Muscle layer of duodenum (tissue), 2 donors: Measurements from ENCODE around the gene SPG11.

Experiments used
- H3K27ac ChIP-seq: one replicate; pipeline ENCODE4 v1.7.0; 2013; ENCODE audit warnings: mild to moderate bottlenecking, low read length
- H3K27me3 ChIP-seq: one replicate; pipeline ENCODE4 v1.7.0; 2013; ENCODE audit warnings: low read depth, mild to moderate bottlenecking, control low read depth, low read length
- H3K36me3 ChIP-seq, 2 donors: one replicate each; pipeline ENCODE4 v1.7.0; 2013; ENCODE audit warnings: low read length in 2 of 2, control low read depth in 1 of 2, mild to moderate bottlenecking in 1 of 2; ENCODE audit not compliant: insufficient read depth in 2 of 2, control insufficient read depth in 1 of 2
- H3K4me1 ChIP-seq, 2 donors: one replicate each; pipeline ENCODE4 v1.7.0; 2013; ENCODE audit warnings: low read length in 2 of 2, mild to moderate bottlenecking in 2 of 2, control low read depth in 1 of 2, moderate library complexity in 1 of 2; ENCODE audit not compliant: insufficient read depth in 2 of 2, control insufficient read depth in 1 of 2
- H3K4me3 ChIP-seq, 2 donors: one replicate each; pipeline ENCODE4 v1.7.0; 2013; ENCODE audit warnings: low read length in 2 of 2, low read depth in 1 of 2, mild to moderate bottlenecking in 1 of 2
- H3K9me3 ChIP-seq, 2 donors: one replicate each; pipeline ENCODE4 v1.7.0; 2013; ENCODE audit warnings: low read length in 2 of 2, control low read depth in 1 of 2, mild to moderate bottlenecking in 1 of 2; ENCODE audit not compliant: control insufficient read depth in 1 of 2
- donor health status: healthy.

SPG11 gene

GRCh38 chr15:44603126-44603525 is 60.3 kb downstream of the SPG11 start:
- no peak overlapping the region for H3K27ac ChIP-seq
- peaks cover 48 to 56% of the 10 kb centered on the region in 2 donors for H3K36me3 ChIP-seq
- no peaks in the 10 kb centered on the region for H3K27me3 ChIP-seq

GRCh38 chr15:44598892-44599291 is 64.6 kb downstream of the SPG11 start:
- H3K36me3 ChIP-seq: peaks cover 44 to 70% of the 10 kb centered on the region in 2 donors
- no peaks in the 10 kb centered on the region for H3K27me3 ChIP-seq
- no peak overlapping the region for H3K4me3 ChIP-seq
- no peaks in the 10 kb centered on the region for H3K4me1 ChIP-seq
- H3K9me3 ChIP-seq: no peaks in the 10 kb centered on the region
- no peak overlapping the region for H3K27ac ChIP-seq

More at GRCh38 chr15:44603126-44603525, 60.3 kb downstream of the SPG11 start:
- H3K9me3 ChIP-seq: no peaks in the 10 kb centered on the region
- H3K4me3 ChIP-seq: no peak overlapping the region
- H3K4me1 ChIP-seq: no peaks in the 10 kb centered on the region

- Histone ChIP-seq H3K4me1 (no peaks in the 10 kb centered on the region), H3K27ac (no peak overlapping the region), H3K36me3 (peaks cover 43 to 71% of the 10 kb centered on the region in 2 donors), H3K4me3 (no peak overlapping the region), H3K9me3 (no peaks in the 10 kb centered on the region), H3K27me3 (no peaks in the 10 kb centered on the region)
Measured at GRCh38 chr15:44598066-44598465, 65.4 kb downstream of the SPG11 start.

- Histone ChIP-seq H3K9me3 (no peaks in the 10 kb centered on the region), H3K27ac (no peak overlapping the region), H3K27me3 (no peaks in the 10 kb centered on the region), H3K4me3 (no peak overlapping the region), H3K4me1 (no peaks in the 10 kb centered on the region), H3K36me3 (peaks cover 41 to 78% of the 10 kb centered on the region in 2 donors)
Measured at GRCh38 chr15:44596511-44597010, 66.9 kb downstream of the SPG11 start.

GRCh38 chr15:44595656-44596510 is 67.6 kb downstream of the SPG11 start:
- H3K36me3 ChIP-seq: peaks cover 46 to 81% of the 10 kb centered on the region in 2 donors
- H3K27ac ChIP-seq: no peak overlapping the region

GRCh38 chr15:44595246-44595645 is 68.2 kb downstream of the SPG11 start:
- no peak overlapping the region for H3K4me3 ChIP-seq
- H3K9me3 ChIP-seq: no peaks in the 10 kb centered on the region
- no peaks in the 10 kb centered on the region for H3K4me1 ChIP-seq
- no peak overlapping the region for H3K27ac ChIP-seq
- peaks cover 51 to 84% of the 10 kb centered on the region in 2 donors for H3K36me3 ChIP-seq
- H3K27me3 ChIP-seq: no peaks in the 10 kb centered on the region

More at GRCh38 chr15:44595656-44596510, 67.6 kb downstream of the SPG11 start:
- Histone ChIP-seq H3K4me1 (no peaks in the 10 kb centered on the region), H3K9me3 (no peaks in the 10 kb centered on the region), H3K4me3 (no peak overlapping the region), H3K27me3 (no peaks in the 10 kb centered on the region)

GRCh38 chr15:44593042-44593736 is 70.3 kb downstream of the SPG11 start:
- no peak overlapping the region for H3K27ac ChIP-seq
- no peak overlapping the region for H3K4me3 ChIP-seq
- H3K9me3 ChIP-seq: no peaks in the 10 kb centered on the region
- no peaks in the 10 kb centered on the region for H3K27me3 ChIP-seq
- peaks cover 58 to 88% of the 10 kb centered on the region in 2 donors for H3K36me3 ChIP-seq
- H3K4me1 ChIP-seq: no peaks in the 10 kb centered on the region

- H3K4me1 ChIP-seq: no peaks in the 10 kb centered on the region
- no peaks in the 10 kb centered on the region for H3K27me3 ChIP-seq
- H3K36me3 ChIP-seq: peaks cover 57 to 84% of the 10 kb centered on the region in 2 donors
- no peak overlapping the region for H3K4me3 ChIP-seq
- no peaks in the 10 kb centered on the region for H3K9me3 ChIP-seq
- no peak overlapping the region for H3K27ac ChIP-seq
Measured at GRCh38 chr15:44591326-44591725, 72.1 kb downstream of the SPG11 start.

GRCh38 chr15:44588541-44588940 is 74.9 kb downstream of the SPG11 start:
- Histone ChIP-seq H3K9me3 (no peaks in the 10 kb centered on the region), H3K36me3 (peaks cover 65 to 86% of the 10 kb centered on the region in 2 donors), H3K4me3 (no peak overlapping the region), H3K4me1 (no peaks in the 10 kb centered on the region), H3K27ac (no peak overlapping the region), H3K27me3 (no peaks in the 10 kb centered on the region)

GRCh38 chr15:44585633-44586032 is 77.8 kb downstream of the SPG11 start:
- no peak overlapping the region for H3K4me3 ChIP-seq
- no peaks in the 10 kb centered on the region for H3K9me3 ChIP-seq
- H3K27me3 ChIP-seq: no peaks in the 10 kb centered on the region
- H3K27ac ChIP-seq: no peak overlapping the region
- peaks cover 54 to 73% of the 10 kb centered on the region in 2 donors for H3K36me3 ChIP-seq
- H3K4me1 ChIP-seq: no peaks in the 10 kb centered on the region

- no peaks in the 10 kb centered on the region for H3K27me3 ChIP-seq
- peaks cover 45 to 73% of the 10 kb centered on the region in 2 donors for H3K36me3 ChIP-seq
- no peaks in the 10 kb centered on the region for H3K4me1 ChIP-seq
- H3K4me3 ChIP-seq: no peak overlapping the region
- no peak overlapping the region for H3K27ac ChIP-seq
- H3K9me3 ChIP-seq: no peaks in the 10 kb centered on the region
Measured at GRCh38 chr15:44584162-44584749, 79.2 kb downstream of the SPG11 start.
